Astrocyte of the spinal cord (primary cell): ENCODE data around the gene LDLRAD4.

ENCODE experiments used
- DNase-seq: peaks from one replicate; pipeline ENCODE4 v3.0.0; 2011; ENCODE audit warnings: low read depth, low spot score
- H3K4me3 ChIP-seq: 2 replicates; pipeline ENCODE4 v1.5.1; 2011; ENCODE audit warnings: low read depth, mild to moderate bottlenecking, low read length, moderate library complexity
- in situ Hi-C: cut with HindIII; loops from 2 replicates; pipeline ENCODE4 v1.10.0; 2017; ENCODE audit warnings: low sequenced_read_pairs
- TF ChIP-seq, protein P1 (sequence below): IDR thresholded peaks from 2 replicates; pipeline ENCODE4 v1.5.1; 2012; ENCODE audit warnings: low read depth, mild to moderate bottlenecking, low read length, inconsistent platforms

The LDLRAD4 gene

DNA sequence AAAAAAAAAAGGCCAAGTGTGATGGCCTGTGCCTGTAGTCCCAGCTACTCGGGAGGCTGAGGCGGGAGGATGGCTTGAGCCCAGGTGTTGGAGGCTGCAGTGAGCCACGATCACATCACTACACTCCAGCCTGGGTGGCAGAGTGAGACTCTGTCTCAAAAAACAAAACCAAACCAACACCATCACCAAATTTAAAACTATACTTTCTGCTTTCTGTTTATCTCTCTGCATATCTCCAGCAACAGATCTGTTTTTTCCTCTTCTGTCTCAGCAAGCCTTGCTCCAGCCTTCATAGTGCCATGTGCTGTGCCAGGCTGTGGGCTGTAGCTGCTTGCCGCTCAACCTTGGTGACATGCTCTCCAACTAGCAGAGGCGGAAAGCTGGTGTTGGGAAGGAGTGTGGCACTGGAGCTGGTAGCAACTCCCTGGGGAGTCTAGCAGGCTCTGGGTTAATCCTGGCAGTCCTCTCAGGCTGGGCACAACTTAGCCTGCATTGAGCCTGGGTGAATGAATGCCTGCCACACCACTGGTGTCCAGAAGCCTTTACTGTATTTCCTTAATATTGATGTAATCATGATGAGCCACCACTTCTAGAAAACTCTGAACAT, 204.1 kb downstream of the LDLRAD4 start:
- H3K4me3 ChIP-seq = no peak overlapping the region
- DNase-seq = no peak
- in situ Hi-C loops = no loop called here
- TF ChIP-seq, protein P1, sequence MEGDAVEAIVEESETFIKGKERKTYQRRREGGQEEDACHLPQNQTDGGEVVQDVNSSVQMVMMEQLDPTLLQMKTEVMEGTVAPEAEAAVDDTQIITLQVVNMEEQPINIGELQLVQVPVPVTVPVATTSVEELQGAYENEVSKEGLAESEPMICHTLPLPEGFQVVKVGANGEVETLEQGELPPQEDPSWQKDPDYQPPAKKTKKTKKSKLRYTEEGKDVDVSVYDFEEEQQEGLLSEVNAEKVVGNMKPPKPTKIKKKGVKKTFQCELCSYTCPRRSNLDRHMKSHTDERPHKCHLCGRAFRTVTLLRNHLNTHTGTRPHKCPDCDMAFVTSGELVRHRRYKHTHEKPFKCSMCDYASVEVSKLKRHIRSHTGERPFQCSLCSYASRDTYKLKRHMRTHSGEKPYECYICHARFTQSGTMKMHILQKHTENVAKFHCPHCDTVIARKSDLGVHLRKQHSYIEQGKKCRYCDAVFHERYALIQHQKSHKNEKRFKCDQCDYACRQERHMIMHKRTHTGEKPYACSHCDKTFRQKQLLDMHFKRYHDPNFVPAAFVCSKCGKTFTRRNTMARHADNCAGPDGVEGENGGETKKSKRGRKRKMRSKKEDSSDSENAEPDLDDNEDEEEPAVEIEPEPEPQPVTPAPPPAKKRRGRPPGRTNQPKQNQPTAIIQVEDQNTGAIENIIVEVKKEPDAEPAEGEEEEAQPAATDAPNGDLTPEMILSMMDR = no peak

DNA sequence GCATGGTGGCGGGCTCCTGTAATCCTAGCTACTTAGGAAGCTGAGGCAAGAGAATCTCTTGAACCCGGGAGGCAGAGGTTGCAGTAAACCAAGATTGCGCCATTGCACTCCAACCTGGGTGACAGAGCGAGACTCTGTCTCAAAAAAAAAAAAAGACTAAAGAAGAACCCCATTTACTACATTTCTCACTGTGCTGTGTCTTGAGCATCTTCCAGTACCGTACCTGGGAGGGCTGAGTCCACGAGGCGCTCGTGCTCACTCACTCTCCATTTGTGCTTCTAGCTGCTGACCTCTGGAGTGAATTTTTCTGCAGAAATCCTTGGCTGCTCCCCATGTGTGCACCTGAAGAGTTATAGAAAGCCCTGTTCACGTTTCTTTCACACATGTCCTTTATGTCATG, 204.8 kb downstream of the LDLRAD4 start:
- in situ Hi-C loops = no loop called here
- no peak overlapping the region for H3K4me3 ChIP-seq
- no peak for DNase-seq
- TF ChIP-seq, protein P1 = no peak

DNA sequence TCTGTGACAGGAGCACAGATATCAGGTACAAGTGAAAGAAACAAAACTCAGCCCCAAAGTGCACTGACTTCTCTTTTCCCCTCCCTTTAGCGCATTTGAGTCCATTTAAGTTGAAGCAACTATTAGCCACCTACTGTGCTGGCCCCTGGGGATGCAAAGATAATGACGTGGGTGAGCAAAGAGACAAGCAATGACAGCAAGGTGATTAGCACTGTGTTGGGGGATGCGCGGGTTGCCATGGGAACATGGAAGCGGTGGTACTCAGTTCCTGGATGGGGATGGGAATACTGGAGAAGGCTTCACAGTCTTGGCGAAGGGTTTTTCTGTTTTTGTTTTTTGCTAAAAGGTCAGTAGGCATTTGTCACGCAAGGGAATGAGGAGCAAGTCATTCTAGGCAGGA, 205.8 kb downstream of the LDLRAD4 start:
- in situ Hi-C loops = no loop called here
- TF ChIP-seq, protein P1 = no peak
- no peak overlapping the region for H3K4me3 ChIP-seq
- no peak for DNase-seq

DNA sequence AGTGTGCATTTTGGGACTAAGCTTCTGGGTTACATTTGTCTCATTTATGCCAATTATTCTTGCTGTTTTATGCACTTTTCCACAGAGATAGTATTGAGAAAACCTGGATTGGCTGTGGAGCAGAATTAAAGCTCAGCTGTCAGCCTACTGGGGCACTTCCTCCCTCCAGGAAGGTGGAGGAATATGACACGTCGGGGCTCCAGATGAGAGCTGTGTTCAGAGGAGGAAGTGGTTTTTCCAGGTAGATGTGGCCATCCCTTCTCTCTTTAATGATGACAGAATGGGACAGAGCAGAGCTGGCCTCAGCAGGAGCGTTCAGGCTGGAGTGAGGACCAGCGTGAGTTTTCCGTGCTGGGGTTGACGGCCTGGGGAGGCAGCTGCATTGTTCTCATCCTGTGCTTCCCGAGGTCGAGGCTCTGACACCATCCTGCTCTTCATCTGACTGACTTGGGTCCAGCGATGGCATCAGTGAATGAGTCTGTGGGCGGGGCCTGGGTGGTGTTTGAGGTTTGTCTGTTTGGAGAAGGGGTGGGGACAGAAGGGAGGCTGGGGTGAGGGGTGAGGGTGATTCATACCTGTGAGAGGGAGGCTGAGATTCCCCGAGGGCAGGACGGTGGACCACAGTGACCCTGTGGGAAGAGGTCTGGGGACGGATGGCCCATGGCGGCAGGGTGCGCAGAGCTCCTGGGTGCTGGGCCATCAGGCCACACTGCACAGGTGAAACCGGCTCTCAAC, 207.0 kb downstream of the LDLRAD4 start:
- TF ChIP-seq, protein P1 = no peak
- in situ Hi-C loops = no loop called here
- no peak for DNase-seq
- H3K4me3 ChIP-seq = no peak overlapping the region

DNA sequence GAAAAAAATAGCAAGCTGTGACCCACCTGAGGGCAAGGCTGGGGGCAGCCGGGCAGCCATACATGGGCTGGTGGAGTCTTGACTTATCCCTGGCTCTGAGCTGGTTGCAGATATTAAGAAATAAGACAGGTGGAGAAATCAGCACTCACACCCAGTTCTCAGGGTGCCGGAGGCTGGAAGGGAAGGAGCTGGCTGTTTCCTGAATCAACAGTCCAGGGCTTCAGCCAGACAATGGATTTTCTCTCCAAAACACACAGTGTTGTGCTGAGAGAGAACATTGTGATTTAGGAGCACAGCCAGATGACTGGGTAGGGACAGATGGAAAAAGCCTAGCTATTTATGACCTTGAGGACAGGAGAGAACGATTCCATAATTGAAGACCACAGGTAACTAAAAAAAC, 208.8 kb downstream of the LDLRAD4 start:
- DNase-seq = no peak
- TF ChIP-seq, protein P1 = no peak
- in situ Hi-C loops = no loop called here
- no peak overlapping the region for H3K4me3 ChIP-seq

DNA sequence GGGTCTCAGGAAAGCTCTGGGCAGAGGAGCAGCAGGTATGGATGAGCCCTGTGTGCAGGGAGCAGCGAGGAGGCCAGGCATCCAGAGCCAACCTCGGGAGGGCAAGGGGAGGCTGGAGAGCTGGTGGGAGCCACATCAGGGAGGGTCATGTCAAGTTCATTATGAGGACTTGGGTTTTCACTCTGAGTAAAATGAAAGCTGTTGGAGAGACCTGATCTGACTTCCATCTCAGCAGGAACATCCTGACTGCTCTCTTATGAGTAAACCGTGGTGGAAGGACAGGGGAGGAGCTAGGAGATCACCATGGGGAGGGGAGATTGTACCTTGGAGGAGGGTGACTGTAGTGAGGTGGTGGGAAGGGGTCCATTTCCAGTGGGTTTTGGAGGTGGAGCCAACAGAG, 209.8 kb downstream of the LDLRAD4 start:
- peak; percentile 52 for DNase-seq
- TF ChIP-seq, protein P1 = no peak
- in situ Hi-C loops = no loop called here
- no peak overlapping the region for H3K4me3 ChIP-seq
